HepG2 (cell line): ENCODE measurements around the gene GPR17. TPM values are rescaled to one million over a fixed set of nuclear protein-coding genes. Genes with fewer than 3 reads are reported as not detected.

Source experiments
- CBX1 ChIP-seq: IDR thresholded peaks from one replicate; pipeline ENCODE4 v1.6.1; 2016; ENCODE audit warnings: antibody characterized with exemption, low read depth
- CEBPG ChIP-seq: IDR thresholded peaks from 2 replicates; pipeline ENCODE4 v1.6.1; 2016
- GTF3A ChIP-seq: sonication (generic); formaldehyde crosslinking; conservative IDR thresholded peaks from 2 replicates; pipeline ENCODE4 v1.4.0; 2020; ENCODE audit warnings: mild to moderate bottlenecking, missing genetic modification reagents
- HNRNPLL ChIP-seq: fragments of 200-400 bp; formaldehyde crosslinking; IDR thresholded peaks from 2 replicates; pipeline ENCODE4 v1.6.1; 2017; ENCODE audit warnings: mild to moderate bottlenecking, low read depth, low read length; ENCODE audit not compliant: poor library complexity, severe bottlenecking
- KDM3A ChIP-seq: IDR thresholded peaks from 2 replicates; pipeline ENCODE4 v1.6.1; 2018; ENCODE audit warnings: low read depth, missing compliant biosample characterization
- NCOA2 ChIP-seq: sonication (generic); formaldehyde crosslinking; IDR thresholded peaks from 2 replicates; pipeline ENCODE4 v1.8.0; 2022; ENCODE audit warnings: inconsistent platforms
- NCOA5 ChIP-seq: sonication (generic); formaldehyde crosslinking; IDR thresholded peaks from 2 replicates; pipeline ENCODE4 v1.4.0; 2020; ENCODE audit warnings: missing genetic modification reagents
- PCBP1 ChIP-seq: fragments of 200-400 bp; formaldehyde crosslinking; IDR thresholded peaks from 2 replicates; pipeline ENCODE4 v1.6.1; 2017; ENCODE audit warnings: mild to moderate bottlenecking, low read depth, low read length, borderline replicate concordance
- SETDB1 ChIP-seq: sonication (generic); formaldehyde crosslinking; IDR thresholded peaks from 2 replicates; pipeline ENCODE4 v1.5.1; 2020; ENCODE audit warnings: missing genetic modification reagents, mild to moderate bottlenecking, borderline replicate concordance
- ZMYM3 ChIP-seq: sonication (generic); formaldehyde crosslinking; IDR thresholded peaks from 2 replicates; pipeline ENCODE4 v1.5.1; 2020; ENCODE audit warnings: mild to moderate bottlenecking, missing genetic modification reagents
- ZNF501 ChIP-seq: sonication (generic); formaldehyde crosslinking; IDR thresholded peaks from 2 replicates; pipeline ENCODE4 v1.5.1; 2020; ENCODE audit warnings: mild to moderate bottlenecking, moderate library complexity, missing genetic modification reagents
- ZNF678 ChIP-seq: sonication (generic); formaldehyde crosslinking; IDR thresholded peaks from 2 replicates; pipeline ENCODE4 v1.4.0; 2020; ENCODE audit warnings: mild to moderate bottlenecking, missing genetic modification reagents
- ZNF761 ChIP-seq: sonication (generic); formaldehyde crosslinking; conservative IDR thresholded peaks from 2 replicates; pipeline ENCODE4 v1.4.0; 2020; ENCODE audit warnings: mild to moderate bottlenecking, missing genetic modification reagents
- ZNF782 ChIP-seq: sonication (generic); formaldehyde crosslinking; IDR thresholded peaks from 2 replicates; pipeline ENCODE4 v1.4.0; 2020; ENCODE audit warnings: missing genetic modification reagents, mild to moderate bottlenecking, borderline replicate concordance
- polyA plus RNA-seq, 8 experiments: library from polyadenylated mRNA; depleted of rRNA in 3 of 8; stranded (reverse) in 7 of 8; unstranded in 1 of 8; fragments of >200 nt; fragmentation: Illumina TruSeq in 4 of 8; extraction: Trizol in 4 of 8; gene quantifications; 2 replicates each; pipeline versions ENCODE4 v1.2.1 to v1.2.3, GENCODE V29; 2011 to 2016; ENCODE audit warnings: low read depth in 4 of 8, missing spikeins in 1 of 8, mixed read lengths in 1 of 8; ENCODE audit not compliant: insufficient read depth in 1 of 8
- total RNA-seq, 5 experiments: library from RNA; depleted of rRNA; stranded (reverse); fragments of >200 nt; fragmentation: Illumina TruSeq; extraction: Trizol; gene quantifications; 2 replicates each; pipeline ENCODE4 v1.2.3, GENCODE V29; 2016; ENCODE audit warnings: low read depth in 1 of 5
- TF ChIP-seq, protein P1 (sequence below): sonication (generic); formaldehyde crosslinking; IDR thresholded peaks from 2 replicates; pipeline ENCODE4 v1.5.0; 2020; ENCODE audit warnings: missing genetic modification reagents, mild to moderate bottlenecking, borderline replicate concordance
- TF ChIP-seq, protein P2 (sequence below): sonication (generic); formaldehyde crosslinking; IDR thresholded peaks from 2 replicates; pipeline ENCODE4 v1.8.0; 2022; ENCODE audit warnings: missing genetic modification reagents, mild to moderate bottlenecking, borderline replicate concordance
- TF ChIP-seq, protein P3 (sequence below): sonication (generic); formaldehyde crosslinking; IDR thresholded peaks from 2 replicates; pipeline ENCODE4 v1.4.0; 2020; ENCODE audit warnings: missing genetic modification reagents, borderline replicate concordance
- TF ChIP-seq, protein P4 (sequence below), 2 experiments: sonication (generic) in 1 of 2; formaldehyde crosslinking in 1 of 2; IDR thresholded peaks; 2 replicates each; pipeline versions ENCODE4 v1.5.1 to v1.6.1; 2011 to 2020; ENCODE audit warnings: borderline replicate concordance in 1 of 2, low read depth in 1 of 2, low read length in 1 of 2, mild to moderate bottlenecking in 1 of 2, missing genetic modification reagents in 1 of 2, moderate library complexity in 1 of 2

Gene GPR17
- total and polyA plus RNA-seq, 2 of the 13 experiments (the other 11 are each of a cell fraction or from before 2014, with no cell fraction given), result not detected

DNA sequence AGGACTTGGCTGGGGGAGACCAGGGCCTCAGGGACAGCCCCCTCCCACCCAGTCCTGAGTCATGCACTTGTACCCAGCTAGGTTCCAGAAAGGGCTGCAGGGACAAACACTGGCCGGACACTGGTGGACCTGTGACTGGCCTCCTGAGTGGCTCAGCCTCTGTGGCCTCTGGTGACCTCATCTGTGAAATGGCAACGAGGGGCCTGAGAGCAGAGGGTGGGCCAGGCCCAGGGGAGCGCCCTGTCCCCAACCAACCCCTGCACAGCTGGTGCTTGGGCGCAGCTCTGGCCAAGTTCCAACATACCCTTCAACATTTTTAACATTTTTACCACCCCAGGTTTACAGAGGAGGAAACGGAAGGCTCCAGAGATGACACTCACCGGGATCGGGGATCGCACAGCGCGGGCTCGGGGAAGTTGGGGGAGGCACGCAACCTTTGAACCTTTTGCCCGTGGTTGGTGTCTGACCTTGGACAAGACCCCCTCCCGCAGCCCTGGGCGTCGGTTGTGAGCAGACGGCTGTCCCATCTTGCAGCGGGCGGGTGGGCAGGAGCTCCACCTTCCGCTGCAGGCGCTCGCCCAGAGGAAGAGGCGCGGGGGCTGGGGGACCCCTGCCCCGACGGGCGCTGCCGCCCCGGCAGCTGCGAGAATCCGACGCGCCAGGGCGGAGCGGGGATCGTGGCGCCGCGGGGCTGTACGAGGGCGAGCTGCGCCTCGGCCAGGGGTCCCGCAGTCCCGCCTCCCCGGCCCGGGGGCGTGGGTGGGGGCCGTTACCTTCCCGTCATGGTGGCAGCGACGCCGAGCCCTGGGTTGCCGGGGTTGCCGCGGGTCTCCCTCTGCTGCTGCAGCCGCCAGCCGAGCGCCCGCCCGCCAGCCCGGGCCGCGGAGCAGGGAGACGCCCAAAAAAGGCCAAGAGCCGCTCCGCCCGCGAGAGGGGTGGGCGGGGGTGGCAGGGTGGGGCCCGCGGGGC lies 28.6 kb downstream of the GPR17 start (continued):
- TF ChIP-seq, protein P1, sequence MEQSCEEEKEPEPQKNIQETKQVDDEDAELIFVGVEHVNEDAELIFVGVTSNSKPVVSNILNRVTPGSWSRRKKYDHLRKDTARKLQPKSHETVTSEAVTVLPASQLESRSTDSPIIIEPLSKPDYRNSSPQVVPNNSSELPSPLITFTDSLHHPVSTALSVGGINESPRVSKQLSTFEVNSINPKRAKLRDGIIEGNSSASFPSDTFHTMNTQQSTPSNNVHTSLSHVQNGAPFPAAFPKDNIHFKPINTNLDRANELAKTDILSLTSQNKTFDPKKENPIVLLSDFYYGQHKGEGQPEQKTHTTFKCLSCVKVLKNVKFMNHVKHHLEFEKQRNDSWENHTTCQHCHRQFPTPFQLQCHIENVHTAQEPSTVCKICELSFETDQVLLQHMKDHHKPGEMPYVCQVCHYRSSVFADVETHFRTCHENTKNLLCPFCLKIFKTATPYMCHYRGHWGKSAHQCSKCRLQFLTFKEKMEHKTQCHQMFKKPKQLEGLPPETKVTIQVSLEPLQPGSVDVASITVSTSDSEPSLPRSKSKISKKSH (CRISPR knock-in tag), result no peak
- TF ChIP-seq, protein P2, sequence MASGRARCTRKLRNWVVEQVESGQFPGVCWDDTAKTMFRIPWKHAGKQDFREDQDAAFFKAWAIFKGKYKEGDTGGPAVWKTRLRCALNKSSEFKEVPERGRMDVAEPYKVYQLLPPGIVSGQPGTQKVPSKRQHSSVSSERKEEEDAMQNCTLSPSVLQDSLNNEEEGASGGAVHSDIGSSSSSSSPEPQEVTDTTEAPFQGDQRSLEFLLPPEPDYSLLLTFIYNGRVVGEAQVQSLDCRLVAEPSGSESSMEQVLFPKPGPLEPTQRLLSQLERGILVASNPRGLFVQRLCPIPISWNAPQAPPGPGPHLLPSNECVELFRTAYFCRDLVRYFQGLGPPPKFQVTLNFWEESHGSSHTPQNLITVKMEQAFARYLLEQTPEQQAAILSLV, result peak; percentile 9; the same call in 1 of the 2 replicates
- TF ChIP-seq, protein P3, sequence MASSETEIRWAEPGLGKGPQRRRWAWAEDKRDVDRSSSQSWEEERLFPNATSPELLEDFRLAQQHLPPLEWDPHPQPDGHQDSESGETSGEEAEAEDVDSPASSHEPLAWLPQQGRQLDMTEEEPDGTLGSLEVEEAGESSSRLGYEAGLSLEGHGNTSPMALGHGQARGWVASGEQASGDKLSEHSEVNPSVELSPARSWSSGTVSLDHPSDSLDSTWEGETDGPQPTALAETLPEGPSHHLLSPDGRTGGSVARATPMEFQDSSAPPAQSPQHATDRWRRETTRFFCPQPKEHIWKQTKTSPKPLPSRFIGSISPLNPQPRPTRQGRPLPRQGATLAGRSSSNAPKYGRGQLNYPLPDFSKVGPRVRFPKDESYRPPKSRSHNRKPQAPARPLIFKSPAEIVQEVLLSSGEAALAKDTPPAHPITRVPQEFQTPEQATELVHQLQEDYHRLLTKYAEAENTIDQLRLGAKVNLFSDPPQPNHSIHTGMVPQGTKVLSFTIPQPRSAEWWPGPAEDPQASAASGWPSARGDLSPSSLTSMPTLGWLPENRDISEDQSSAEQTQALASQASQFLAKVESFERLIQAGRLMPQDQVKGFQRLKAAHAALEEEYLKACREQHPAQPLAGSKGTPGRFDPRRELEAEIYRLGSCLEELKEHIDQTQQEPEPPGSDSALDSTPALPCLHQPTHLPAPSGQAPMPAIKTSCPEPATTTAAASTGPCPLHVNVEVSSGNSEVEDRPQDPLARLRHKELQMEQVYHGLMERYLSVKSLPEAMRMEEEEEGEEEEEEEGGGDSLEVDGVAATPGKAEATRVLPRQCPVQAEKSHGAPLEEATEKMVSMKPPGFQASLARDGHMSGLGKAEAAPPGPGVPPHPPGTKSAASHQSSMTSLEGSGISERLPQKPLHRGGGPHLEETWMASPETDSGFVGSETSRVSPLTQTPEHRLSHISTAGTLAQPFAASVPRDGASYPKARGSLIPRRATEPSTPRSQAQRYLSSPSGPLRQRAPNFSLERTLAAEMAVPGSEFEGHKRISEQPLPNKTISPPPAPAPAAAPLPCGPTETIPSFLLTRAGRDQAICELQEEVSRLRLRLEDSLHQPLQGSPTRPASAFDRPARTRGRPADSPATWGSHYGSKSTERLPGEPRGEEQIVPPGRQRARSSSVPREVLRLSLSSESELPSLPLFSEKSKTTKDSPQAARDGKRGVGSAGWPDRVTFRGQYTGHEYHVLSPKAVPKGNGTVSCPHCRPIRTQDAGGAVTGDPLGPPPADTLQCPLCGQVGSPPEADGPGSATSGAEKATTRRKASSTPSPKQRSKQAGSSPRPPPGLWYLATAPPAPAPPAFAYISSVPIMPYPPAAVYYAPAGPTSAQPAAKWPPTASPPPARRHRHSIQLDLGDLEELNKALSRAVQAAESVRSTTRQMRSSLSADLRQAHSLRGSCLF (CRISPR knock-in tag), result no peak
- TF ChIP-seq HNRNPLL, result peak; percentile 24
- 0 out of 2 replicates have a peak, but pooled peaks have one; percentile 41 for TF ChIP-seq ZNF501 (CRISPR knock-in tag)
- 0 out of 2 replicates have a peak, but pooled peaks have one; percentile 41 for TF ChIP-seq PCBP1
- no peak for TF ChIP-seq NCOA5 (CRISPR knock-in tag)
- TF ChIP-seq CEBPG (CRISPR knock-in tag), result no peak
- TF ChIP-seq CBX1, result no peak
- no peak for TF ChIP-seq GTF3A (CRISPR knock-in tag)
- TF ChIP-seq, protein P4, sequence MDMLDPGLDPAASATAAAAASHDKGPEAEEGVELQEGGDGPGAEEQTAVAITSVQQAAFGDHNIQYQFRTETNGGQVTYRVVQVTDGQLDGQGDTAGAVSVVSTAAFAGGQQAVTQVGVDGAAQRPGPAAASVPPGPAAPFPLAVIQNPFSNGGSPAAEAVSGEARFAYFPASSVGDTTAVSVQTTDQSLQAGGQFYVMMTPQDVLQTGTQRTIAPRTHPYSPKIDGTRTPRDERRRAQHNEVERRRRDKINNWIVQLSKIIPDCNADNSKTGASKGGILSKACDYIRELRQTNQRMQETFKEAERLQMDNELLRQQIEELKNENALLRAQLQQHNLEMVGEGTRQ (IDR thresholded peaks at IDR 0.05; ENCODE audit: low read depth, low read length), result no peak
- TF ChIP-seq, protein P4 (CRISPR knock-in tag; IDR thresholded peaks at IDR 0.05; ENCODE audit: borderline replicate concordance), result no peak
- no peak for TF ChIP-seq SETDB1 (CRISPR knock-in tag)
- no peak for TF ChIP-seq KDM3A (CRISPR knock-in tag)
- no peak for TF ChIP-seq NCOA2 (CRISPR knock-in tag)
- 0 out of 2 replicates have a peak, but pooled peaks have one; percentile 61 for TF ChIP-seq ZNF761
- TF ChIP-seq ZMYM3 (CRISPR knock-in tag), result 0 out of 2 replicates have a peak, but pooled peaks have one; percentile 36
- 0 out of 2 replicates have a peak, but pooled peaks have one; percentile 40 for TF ChIP-seq ZNF678
- TF ChIP-seq ZNF782, result no peak
